NCI-H524 treated with DMSO at 0.1 percent for 48 hours (cell line): ENCODE results near the gene TTC1.
"Not testable (repeated sequence)": the region's sequence is repeated elsewhere in the genome, so short reads cannot be mapped to it uniquely, and the experiment has no call there.

Source experiments
- DNase-seq: peaks from one replicate; lab custom pipeline; 2025; lab: John Stamatoyannopoulos, UW

The TTC1 gene, protein sequence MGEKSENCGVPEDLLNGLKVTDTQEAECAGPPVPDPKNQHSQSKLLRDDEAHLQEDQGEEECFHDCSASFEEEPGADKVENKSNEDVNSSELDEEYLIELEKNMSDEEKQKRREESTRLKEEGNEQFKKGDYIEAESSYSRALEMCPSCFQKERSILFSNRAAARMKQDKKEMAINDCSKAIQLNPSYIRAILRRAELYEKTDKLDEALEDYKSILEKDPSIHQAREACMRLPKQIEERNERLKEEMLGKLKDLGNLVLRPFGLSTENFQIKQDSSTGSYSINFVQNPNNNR

GRCh38 chr5:160008877-160009590, at the start of gene TTC1:
Gene TTC1 (plus strand): TSS chr5:160009139. CDS start chr5:160010529, 1,390 bp downstream.
- DNase-seq, result peak; percentile 90

DNA sequence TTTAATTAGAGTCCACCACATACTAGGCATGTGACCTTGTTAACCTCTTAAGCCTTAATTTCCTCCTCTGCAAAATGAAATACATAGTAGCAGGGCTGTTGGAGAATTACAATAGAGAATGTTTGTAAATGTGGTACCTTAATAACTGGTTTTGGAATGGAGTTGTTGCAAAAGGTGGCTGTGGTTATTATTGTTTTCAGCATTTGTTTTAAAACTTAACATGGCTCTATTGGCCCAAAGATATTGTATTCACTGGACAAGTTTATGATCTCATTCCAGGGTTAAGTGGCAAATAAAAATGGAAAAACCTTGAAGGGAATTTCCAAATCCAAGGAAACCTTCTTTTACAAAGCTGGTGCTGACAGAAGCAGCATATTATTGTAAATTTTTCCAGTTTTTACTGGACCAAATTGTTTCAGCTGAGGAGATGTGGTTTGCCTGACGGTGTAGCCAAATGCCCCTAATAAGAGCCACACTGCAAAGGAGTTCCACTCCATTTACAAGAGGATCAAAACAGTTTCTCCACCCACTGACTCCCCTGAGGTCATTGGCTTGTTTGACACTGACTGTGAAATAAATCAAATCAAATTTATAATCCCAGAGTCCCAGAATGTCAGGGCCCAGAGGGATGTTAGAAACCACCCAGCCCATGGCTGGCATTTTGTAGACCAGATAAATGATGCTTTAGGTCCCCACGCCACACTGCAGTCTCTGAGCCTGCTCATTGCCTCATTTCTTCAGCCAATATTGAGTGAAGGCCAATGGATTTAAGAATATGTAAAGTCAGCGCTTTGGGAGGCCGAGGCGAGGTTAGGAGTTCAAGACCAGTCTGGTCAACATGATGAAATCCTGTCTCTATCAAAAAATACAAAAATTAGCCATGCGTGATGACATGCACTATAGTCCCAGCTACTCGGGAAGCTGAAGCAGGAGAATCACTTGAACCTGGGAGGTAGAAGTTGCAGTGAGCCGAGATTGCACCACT, 47.5 kb upstream of the TTC1 start:
- DNase-seq, result no peak

DNA sequence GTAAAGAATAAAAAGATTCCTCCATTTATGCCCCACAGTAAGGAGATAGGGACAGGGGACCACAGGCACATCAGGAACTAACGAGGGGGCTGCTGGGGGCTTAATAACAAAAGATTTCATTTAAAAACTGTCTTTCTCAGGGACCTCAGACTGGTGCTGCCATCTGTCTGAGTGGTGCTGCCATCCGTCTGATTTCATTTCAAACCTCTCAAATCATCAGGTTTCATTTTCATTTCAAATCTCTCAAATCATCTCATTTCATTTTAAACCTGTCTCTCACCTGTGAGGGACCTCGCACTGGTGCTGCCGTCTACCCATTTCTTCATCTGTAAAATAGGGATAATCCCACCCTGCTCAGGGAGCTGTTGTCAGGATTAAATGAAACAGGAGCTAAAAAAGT, 46.7 kb upstream of the TTC1 start:
- no peak for DNase-seq

DNA sequence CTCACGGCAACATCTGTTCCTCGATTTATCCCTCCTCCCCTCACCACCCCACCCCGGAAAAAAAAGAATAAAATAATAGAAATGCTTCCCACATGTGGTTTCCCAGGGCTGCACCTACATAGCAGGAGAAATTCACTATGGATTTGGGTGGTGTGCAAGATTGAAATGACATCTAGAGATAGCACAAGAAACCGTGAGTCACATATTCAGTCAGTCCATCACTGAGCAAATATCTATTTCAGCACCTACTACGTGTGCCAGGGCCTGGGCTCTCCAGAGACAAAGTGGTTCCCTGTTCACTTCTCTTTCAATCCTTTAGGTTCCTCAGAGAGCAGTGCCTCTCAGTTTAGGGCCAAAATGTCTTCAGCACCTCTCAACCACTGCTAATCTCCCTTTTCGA, 45.0 kb upstream of the TTC1 start:
- no peak for DNase-seq

- no peak for DNase-seq
Measured at GRCh38 chr5:159965031-159965837, 43.7 kb upstream of the TTC1 start.

DNA sequence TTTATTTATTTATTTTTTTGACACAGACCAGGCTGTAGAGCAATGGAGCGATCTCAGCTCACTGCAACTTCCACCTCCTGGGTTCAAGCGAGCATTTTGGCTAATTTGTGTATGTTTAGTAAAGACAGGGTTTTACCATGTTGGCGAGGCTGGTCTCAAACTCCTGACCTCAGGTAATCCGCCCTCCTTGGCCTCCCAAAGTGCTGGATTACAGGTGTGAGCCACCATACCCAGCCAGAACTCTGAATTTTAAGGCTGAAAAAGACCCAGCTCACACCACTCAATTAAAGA, 43.2 kb upstream of the TTC1 start:
- not testable (repeated sequence) for DNase-seq

DNA sequence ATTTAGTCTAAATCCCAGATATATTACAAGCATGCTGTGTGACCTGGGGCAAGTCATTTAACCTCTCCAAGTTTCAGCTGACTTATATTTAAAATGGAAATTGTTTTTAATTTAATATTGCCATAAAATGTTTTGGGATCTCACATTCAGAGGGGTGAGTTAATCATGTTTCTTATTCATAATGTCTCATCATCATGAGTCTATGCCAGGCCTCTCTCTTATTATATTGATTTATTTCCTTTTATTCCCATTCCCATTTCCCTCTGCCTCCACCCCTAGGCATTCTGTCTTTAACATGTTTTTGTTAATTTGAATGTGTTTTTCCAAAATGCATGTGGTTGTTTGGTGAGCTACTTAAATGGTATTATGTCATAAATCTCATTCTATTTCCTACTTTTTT, 39.0 kb upstream of the TTC1 start:
- DNase-seq, result no peak

GRCh38 chr5:159971038-159971437, 37.9 kb upstream of the TTC1 start:
- DNase-seq, result no peak

DNA sequence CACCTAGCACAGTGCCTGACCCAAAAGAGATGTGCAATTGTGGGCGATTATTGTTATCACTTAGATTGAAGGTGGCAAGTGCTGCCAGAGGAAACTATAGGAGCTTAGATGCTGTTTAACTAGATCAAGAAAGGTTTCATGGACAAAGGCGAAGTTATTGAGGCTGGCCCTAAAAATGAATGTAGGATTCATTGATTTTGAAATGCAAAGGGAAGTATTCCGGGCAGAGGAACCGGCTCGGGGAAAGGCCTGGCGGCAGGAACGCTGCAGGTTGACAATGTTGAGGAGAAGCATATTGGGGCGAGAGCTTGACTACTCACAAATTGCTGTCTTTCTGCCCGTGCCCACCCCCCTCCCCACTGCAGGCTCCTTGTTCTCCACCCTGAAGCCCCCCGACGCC, 37.4 kb upstream of the TTC1 start:
- DNase-seq, result no peak

- no peak for DNase-seq
Measured at GRCh38 chr5:159971931-159972461, 36.9 kb upstream of the TTC1 start.

GRCh38 chr5:159972538-159973362, 36.2 kb upstream of the TTC1 start:
- DNase-seq, result no peak

- no peak for DNase-seq
Measured at GRCh38 chr5:159975462-159976019, 33.4 kb upstream of the TTC1 start.

GRCh38 chr5:159976921-159977320, 32.0 kb upstream of the TTC1 start:
- no peak for DNase-seq

DNA sequence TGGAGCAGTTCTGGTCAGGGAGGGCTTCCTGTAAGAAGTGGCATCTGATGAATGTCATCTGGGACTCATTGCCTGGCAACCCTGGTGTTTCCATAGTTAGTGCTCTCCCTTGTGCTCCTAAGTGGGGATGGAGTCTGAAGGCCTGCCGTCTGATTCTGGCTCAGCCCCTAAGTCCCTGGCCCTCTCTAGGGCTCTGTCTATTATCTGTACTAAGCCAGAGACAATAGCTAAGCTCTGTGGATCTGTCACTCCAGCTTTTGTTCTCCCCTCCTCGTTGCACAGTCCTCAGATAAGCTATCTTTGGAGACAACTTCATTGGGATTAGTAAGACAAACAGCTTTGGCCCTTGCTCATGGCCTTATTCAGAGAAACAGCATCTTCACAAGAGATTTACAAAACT, 30.6 kb upstream of the TTC1 start:
- no peak for DNase-seq

DNA sequence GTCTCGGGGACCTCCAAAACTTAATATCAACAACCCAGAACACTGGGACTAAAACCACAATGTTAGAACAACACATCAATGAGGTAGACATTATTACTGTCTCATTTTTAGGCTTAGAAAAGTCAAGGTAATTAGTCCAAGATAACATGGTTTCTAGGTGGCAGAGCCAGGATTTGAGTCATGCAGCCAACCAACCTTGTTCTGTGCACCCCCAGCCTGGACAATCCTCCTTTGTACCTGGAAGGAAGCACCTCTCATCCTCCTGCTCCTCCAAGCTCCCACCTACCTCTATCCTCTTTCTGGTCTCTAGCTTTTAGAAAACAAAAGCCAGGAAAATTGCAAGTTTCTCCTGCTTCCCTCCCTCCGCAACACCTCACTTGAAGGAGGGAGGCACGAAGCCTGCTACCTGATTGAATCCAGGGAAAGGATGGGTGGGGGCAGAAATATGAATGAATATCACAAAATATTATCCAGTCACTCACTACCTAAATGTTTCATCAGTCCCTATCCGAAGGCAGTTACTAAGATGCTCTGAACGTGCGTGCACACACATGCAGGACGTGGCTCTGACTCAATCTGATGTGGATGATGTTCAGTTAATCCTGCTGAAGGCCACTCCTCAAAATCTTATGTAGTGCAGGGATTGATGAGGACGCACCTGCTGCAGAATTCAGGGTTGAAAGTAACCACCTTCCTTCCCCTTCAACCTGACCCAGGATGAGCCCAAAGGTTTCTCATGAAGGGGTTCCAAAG, 26.3 kb upstream of the TTC1 start:
- no peak for DNase-seq

- DNase-seq, result peak; percentile 41
Measured at GRCh38 chr5:159987031-159987674, 21.8 kb upstream of the TTC1 start.

- DNase-seq, result no peak
Measured at GRCh38 chr5:159990506-159990905, 18.4 kb upstream of the TTC1 start.

DNA sequence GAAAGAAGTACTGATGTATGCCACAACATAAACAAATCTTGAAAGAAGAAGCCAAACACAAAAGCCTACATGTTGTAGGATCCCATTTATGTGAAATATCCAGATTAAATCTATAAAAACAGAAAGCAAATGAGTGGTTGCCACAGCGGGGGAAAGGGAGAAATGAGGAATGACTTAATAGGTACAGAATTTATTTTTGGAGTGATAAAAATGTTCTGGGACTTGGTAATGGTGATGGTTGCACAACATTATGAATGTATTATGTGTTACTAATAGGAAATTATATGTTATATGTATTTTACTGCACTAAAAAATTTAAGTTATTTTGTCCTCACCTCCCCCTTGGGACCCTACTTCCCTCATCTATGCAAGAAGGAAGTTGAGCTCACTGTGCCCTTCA, 16.4 kb upstream of the TTC1 start:
- DNase-seq, result no peak

DNA sequence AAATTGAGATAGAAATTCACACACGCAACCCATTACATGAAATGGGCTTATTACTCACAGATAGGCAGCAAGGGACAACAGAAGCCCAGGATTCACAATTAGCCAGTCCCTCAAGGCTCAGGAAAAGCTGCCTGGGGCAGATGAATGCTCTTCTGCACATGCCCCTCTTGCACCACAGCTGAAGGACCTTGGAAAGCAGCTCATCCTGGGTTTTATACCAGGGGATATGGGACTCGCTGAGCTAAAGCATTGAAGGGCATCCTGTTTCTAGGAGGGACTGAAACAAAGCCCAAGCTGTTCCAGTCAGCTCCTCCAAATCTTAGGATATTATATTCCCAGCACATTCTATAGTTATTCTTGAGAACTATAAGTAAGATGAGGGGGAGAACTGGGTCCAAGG, 15.7 kb upstream of the TTC1 start:
- DNase-seq, result no peak
